NCI-H345 (cell line): Measurements from ENCODE around the gene GRIP2.

Experiments used
- DNase-seq: peaks from one replicate; lab custom pipeline; 2025; lab: John Stamatoyannopoulos, UW

Gene GRIP2

GRCh38 chr3:14506626-14507304 lies 33.4 kb downstream of the GRIP2 start:
- DNase-seq = no peak

- DNase-seq = no peak
Measured at GRCh38 chr3:14505803-14506500, 34.2 kb downstream of the GRIP2 start.

DNA sequence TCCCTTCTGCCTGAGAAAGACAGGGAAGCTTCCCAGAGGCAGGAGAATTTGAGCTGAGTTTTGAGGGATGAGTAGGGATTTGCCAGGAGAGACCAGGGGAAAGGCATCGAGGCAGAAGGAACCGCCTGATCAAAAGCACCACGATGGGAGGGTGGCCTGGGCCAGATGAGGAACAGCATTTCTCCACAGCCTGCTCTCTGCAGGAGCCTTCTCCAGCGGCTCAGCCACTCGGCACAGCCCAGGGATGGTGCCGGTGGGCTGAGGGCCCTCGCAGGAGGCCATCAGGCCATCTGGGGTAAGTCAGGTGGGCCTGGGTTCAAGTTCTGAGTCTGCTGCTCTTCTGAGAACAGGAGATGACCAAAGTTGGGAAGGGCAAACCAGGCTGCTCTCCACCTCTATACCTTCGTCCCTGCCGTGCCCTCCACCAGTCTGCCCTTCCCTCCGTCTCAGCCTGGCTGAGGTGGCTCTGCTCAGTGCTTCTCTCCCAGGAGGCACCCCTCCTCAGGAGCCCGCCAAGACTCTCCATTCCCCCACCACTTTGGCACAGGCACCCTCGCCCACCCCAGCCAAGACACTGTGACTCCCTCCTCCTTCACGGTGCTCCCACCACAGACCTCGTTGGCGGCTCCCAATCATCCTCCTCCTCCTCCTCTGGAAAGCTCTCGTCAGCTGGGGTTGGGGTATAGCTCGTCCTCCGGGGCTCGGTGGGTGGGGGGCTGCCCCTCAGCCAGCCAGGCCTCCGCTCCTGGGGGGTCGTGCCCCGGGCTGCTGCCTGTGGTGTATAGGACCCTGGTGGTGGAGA lies 34.9 kb downstream of the GRIP2 start:
- DNase-seq = no peak

DNA sequence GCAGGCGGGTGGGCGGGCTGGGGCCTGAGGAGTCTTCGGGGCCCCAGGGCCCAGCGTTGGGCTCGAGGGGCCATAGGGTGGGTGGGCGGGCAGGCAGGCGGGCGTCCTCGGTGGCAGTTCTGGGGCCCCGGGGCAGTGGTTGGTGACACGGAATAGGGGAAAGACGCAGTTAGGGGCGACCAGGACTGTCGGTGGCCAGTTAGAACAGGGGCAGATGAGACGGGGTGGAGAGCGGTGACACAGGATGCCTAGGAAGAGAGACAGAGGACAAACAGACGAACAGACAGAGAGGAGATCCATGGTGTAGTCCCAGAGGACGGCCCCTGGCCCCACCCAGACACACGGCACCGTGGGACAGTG lies 36.5 kb downstream of the GRIP2 start:
- DNase-seq = no peak

DNA sequence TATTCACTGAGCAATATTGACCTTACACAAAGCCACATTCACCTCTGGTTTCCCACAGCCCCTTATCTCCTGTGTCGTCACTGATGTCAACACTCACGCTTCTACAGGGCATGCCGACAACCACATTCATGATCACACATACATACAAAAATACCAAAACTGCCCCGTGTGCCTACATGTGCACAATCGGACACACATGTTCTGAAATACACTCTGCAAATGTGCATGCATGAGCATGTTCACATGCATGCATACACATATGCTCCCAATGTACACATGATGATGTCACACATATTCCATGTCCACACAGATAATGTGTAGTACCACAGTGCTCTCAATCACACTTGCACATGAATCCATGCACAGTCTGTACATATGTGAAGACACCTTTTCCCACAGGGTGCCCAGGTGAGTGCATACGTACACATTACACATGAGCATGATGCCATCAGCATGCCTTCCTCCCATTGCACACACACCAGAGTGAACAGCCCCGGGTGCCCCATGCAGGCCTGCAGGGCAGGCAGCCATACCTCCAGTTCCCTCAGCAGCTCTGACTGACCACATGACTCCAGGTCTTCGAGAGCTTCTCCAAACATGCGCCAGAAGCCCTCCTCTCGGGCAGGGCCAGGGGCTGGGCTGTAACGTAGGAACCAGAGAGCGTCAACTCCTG lies 37.0 kb downstream of the GRIP2 start:
- DNase-seq = no peak

GRCh38 chr3:14502472-14502871 lies 37.7 kb downstream of the GRIP2 start:
- no peak for DNase-seq

GRCh38 chr3:14497321-14497720 lies 42.8 kb downstream of the GRIP2 start:
- no peak for DNase-seq

GRCh38 chr3:14496351-14496750 lies 43.8 kb downstream of the GRIP2 start:
- no peak for DNase-seq

DNA sequence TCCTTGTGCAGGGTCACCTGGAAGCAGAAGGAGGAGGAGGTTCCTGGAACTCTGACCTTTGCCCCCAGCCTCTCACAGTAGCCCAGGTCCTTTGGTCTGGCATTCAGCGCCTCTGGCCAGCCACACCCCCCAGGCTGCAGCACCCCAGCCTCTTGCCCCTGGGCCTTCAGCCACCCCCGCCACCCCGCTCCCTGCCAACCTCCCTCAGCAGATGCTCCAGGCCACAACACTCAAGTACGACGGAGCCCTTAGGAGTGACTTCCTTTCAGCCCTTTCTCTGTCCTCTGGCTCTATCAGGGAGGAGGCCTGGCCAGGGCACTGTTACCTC lies 45.2 kb downstream of the GRIP2 start:
- no peak for DNase-seq

DNA sequence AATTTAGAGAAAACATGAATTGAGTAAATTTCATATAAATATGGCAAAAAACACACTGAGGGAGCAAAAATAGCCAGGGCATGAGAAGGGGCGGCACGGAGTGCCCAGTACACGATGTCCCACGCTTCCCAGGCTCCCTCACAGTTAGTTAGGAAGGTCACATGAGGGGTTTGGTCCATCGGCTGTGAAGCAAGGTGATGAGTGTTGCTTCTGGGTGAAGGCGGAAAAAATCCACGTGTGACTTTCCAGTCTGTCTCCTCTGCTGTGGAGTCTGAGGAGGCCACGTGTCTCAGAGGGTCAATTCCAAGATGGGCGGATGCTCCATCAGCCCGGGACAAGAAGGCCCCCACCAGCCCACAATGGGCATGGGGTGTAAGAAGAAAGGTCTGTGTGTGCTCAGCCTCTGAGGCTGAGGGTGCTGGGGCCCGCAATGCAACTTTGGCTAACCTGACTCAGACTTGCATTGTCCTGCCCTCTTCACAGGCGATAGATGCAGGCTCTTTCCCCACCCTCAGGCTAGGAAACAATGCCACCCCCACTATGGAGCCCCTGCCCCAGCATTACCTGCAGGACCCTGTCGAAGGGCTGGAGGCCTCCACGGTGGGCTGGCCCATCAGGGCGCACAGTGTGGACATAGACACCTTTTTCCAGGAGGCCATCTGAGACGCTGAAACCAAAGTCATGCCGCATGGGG lies 45.7 kb downstream of the GRIP2 start:
- DNase-seq = no peak

DNA sequence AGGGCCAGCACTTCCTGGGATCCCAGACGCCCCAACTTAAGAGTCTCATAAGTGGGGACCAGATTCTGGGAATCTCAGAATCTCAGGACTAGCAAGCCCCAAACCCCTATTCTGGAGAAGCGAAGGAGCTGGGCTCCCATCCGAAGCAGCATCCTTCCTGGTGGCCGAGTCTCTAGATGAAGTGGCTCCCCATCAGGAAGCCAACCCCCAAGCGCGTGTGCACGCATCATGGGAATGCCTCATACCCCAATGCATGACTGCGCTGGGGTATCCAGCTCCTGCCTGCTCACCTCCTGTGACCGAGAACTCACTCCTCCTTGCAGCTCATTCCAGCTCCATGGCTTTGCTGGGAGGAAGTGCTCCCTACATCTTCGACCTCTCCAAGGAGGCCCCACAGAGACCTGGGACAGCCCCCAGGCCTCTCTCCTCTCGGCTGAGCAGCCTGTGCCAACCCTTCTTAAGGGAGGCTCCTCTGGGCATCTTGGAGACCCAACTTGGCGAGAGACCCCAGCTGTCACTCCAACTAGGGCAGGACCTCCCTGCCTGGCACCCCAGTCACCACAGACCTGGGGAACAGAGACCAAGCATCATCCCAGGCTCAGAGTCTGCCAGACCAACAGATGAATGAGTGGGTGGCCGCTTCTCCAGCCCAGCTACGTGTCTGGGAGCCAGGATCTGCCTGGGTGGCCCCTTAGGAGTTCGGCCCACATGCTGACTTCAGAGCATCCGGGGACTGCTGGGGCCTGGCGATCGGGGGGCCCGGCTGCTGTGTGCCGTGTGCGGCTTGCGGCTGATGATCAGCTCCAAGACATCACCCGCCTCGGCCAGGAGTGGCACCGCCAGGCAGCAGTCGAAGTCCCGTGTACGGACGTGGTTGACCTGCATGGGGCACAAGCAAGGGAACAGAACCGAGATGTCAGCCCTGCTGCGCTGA lies 46.9 kb downstream of the GRIP2 start:
- no peak for DNase-seq

DNA sequence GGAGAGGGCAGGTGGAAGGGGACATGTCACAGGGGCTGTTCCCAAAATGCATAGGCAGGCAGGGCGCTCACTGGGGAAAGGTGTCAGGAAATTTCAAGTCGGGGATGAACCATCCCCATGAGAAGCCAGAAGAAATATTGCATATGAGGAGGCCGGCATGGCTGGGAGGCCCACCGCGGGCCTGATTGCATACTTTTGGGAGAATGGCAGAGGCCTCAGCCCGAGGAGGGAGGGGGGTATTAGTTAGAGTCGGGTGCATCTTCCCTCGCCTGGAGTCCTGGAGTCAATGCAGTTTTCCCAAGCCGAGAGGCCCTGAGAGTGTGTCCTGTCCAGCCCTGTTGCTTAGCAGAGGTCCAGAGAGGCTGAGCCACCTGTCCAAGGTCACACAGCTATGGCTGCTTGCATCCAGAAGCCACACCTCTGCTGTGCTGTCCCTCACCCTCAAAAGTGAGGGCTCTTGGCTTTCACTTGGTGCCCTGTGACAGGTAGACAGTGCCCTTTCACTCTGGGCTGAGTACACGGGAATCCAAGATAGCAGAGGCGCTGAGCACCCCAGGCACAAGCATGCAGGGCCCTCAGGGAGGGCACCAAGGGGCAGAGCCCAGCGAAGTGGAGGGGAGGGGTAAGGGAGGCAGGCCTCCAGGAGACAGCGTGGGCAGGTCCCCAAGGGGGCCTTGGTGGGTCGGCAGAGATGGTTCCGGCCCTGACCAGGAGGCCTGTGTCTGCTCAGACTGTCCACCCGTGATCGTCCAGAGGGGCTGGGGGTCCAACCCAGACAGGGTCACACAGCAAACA lies 48.5 kb downstream of the GRIP2 start:
- DNase-seq = no peak

DNA sequence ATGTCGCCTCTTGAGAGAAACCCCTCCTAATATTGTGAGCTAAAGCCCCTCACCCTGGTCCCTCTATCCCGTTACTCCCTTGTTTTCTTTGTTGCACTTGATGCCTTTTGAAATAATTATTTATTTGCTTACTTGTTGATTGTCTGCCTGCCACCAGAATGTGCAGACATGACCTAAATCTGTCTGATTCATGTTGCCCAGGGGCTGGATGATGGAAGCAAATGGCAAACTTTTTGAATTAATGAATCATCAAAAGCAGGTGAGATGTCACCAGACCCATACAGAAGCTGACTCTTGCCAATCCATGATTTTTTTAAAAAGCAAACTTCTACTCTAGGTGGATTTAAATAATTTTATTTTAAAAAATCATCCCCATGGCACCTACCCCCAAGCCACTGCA lies 49.3 kb downstream of the GRIP2 start:
- DNase-seq = no peak

DNA sequence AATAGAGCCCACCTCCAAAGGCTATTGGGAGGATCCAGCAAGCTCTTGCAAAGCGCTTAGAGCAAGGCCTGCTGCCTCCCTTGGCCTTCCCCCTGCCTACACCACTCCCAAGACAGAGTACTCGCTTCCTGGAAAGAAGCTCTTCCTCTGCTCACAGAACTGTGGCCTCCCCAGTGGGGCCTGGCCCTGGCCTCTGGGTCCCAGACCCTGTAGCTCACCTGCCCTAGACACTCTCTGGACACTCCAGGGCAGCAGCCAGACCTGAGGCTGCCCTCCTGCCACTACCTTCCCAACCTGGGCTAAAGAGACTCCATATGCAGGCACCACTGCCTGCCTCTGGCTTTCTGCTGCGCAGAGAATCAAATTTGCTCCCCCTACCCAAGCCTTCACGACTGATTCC lies 49.9 kb downstream of the GRIP2 start:
- no peak for DNase-seq

- no peak for DNase-seq
Measured at GRCh38 chr3:14489641-14490040, 50.5 kb downstream of the GRIP2 start.

- DNase-seq = no peak
Measured at GRCh38 chr3:14488286-14489041, 51.7 kb downstream of the GRIP2 start.

- no peak for DNase-seq
Measured at GRCh38 chr3:14487821-14488220, 52.3 kb downstream of the GRIP2 start.

DNA sequence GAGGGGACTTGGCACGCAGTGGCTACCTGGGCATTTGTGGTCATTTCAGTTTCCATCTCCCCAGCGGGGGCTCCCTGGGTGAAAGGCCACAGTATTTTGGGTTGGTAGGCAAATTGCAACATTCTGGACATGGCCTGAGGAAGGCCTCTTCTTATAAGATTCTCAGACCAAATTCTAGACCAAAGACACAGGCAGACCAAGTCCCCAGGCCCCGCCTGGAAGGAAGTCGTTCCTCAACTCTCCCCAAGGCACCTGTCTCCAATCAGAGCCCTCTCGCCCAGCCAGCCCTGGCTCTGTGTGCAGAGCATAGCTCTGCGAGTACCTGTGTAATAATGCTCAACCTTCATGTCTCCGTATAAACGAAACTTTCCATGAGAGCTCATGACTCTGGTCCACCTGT lies 53.1 kb downstream of the GRIP2 start:
- DNase-seq = no peak

DNA sequence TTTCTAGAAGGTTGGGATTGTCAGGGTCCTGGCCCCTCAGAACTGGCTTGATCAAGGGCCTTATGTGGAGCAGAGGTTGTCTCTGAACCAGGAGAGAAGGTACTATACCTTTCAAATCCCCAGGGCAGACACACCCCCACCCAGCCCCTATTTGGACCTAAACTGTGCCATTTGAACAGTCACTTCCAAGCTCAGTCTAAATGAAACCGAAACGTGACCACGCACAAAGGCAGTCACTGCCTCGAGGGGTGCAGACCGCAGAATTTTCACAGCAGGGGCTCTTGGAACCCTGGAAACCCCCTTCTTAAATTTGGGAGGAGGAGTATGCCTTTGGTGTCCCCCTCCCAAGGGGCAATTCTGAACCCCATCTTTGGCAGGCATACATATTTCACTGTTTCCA lies 53.7 kb downstream of the GRIP2 start:
- no peak for DNase-seq
